ACHN (cell line): Measurements from ENCODE around the gene BLM.
"Not testable (repeated sequence)": the region's sequence is repeated elsewhere in the genome, so short reads cannot be mapped to it uniquely, and the experiment has no call there.

Experiments used
- DNase-seq: peaks from one replicate; pipeline ENCODE4 v3.0.0-alpha.2; 2015
- in situ Hi-C: cut with HindIII; loops from 2 replicates; pipeline ENCODE4 v1.10.0; 2017; ENCODE audit warnings: low sequenced_read_pairs, low pct_ligation_motif_present, low pct_unique_long_range_greater_than_20kb

BLM gene

DNA sequence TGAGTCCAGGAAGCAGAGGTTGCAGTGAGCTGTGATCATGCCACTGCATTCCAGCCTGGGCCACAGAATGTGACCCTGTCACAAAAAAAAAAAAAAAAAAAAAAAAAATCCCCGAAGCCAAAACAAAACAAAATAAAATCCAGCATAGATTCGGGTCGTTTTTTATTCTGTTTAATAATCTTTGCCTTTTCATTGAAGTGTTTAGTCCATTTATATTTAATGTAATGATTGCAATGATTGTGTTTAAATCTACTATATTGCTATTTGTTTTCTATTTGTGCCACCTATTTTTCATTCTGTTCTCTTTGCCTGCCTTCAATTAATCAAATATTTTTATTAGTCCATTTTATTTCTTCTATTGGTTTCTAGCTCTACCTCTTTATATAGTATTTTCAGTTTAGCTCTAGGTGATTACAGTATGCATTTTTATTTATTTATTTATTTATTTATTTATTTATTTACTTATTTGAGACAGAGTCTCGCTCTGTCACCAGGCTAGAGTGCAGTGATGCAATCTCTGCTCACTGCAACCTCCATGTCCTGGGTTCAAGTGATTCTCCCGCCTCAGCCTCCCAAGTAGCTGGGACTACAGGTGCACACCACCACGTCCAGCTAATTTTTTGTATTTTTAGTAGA, 27.7 kb upstream of the BLM start:
- in situ Hi-C loops, DNase-seq: not testable (repeated sequence)

DNA sequence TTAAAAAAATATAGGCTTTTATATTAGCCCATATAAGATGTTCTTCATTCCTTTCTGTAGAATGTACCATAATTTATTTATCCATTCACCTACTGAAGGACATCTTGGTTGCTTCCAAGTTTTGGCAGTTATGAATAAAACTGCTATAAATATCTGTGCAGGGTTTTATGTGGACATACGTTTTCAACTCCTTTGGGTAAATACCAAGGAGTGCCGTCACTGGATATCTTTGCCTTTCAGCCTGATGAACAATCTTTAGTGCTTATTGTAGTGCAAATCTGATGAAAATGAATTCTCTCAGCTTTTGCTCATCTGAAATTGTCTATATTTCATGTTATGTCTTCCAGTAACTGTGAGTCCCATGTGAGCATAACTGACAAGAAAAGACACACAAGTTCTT, 26.6 kb upstream of the BLM start:
- in situ Hi-C loops = no loop called here
- no peak for DNase-seq

DNA sequence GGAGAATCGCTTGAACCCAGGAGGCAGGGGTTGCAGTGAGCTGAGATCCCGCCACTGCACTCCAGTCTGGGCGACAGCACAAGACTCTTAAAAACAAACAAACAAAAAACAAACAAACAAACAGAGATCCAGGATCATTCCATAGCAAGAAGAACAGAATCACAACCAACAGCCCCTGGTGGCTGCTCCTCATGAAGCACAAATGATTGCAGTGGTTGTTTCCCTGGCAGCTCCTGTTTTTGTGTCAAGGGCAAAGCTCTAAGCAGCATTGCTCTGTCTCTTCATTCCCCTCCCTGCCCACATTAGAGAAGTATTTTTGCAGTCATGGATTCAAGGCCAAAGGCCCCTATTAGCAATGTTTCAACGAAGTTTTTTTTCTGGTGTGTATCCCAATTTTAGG, 25.8 kb upstream of the BLM start:
- DNase-seq = no peak
- in situ Hi-C loops = no loop called here

DNA sequence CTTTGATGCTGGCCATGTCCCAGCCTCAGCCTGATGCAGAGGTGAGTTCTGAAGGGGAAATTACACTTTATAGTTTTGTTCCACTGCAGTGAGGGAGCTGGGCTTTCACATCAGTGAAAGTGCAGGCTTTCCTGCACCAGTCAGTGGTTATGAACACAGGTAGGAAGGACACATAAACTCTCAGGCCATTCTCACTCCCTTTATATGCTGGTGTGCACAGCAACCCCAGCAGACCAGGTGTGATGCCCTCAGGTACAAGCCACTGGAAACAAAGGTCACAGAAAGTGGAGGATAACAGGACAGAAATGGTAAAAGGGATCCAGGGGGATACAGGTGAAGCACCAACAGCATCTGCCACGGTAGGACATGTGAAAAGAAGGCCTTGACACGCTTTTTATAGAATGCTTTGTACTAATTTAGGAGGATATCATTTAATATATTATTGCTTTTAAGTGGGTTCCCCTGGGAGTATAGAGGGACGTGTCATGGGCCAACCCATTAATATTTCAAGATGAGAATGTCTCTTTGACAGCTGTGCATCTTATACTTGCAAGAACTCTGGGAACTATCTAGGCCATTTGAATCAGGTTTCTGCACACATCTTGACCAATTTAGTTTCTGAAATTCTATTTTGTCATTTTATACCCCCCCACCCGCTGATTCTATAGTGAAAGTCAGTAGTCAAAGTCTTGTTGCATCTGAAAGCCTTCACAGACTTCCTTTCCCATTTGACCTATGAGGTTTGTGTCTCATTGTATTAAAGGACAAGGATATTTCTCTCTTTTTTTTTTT, 25.0 kb upstream of the BLM start:
- no peak for DNase-seq
- in situ Hi-C loops = no loop called here

DNA sequence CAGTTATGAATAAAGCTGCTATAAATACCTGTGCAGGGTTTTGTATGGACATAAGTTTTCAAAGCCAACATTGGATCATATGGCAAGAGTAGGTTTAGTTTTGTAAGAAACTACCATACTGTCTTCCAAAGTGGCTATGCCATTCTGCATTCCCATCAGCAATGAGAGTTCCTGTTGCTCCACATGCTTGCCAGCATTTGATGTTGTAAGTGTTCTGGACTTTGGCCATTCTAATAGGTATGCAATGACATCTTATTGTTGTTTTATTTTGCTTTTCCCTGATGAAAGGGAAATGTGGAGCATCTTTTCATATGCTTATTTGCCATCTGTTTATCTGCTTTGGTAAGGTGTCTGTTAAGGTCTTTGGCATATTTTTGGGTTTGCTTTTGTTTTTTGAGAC, 22.2 kb upstream of the BLM start:
- no peak for DNase-seq
- in situ Hi-C loops = no loop called here

DNA sequence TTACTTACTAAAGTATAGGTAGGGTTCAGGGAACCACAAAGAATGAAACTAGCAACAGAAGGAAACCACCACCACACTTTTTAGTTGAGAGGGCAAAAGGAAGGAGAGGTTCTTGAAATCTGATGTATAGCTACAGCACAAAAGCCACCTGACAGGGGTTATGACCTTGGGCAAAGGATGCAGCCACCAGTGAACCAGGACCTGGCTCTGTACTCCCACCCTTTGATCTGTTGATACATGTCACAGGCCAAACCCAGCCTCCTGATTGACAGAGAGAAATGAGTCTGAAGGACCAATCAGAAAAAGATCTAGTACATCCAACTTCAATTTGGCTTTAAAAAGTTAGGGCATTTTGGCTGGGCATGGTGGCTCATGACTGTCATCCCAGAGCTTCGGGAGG, 20.0 kb upstream of the BLM start:
- in situ Hi-C loops = no loop called here
- DNase-seq = no peak

DNA sequence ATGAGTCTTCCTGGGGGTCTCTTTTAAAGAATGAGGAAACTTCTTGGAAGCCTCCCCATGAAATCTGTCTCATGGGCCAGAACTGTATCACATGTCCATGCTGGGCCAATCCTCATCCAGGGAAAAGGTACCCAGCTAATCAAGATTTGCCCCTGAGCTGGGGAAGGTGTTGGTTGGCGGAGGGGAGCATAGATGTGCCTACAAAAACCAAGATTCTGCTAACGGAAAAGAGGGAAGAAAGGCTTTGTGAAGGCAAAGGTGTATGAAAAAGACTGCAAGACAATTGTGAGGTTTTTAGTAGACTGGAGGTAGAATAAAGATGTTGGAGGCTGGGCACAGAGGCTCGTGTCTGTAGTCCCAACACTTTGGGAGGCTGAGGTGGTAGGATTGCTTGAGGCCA, 18.5 kb upstream of the BLM start:
- no peak for DNase-seq
- in situ Hi-C loops = no loop called here

DNA sequence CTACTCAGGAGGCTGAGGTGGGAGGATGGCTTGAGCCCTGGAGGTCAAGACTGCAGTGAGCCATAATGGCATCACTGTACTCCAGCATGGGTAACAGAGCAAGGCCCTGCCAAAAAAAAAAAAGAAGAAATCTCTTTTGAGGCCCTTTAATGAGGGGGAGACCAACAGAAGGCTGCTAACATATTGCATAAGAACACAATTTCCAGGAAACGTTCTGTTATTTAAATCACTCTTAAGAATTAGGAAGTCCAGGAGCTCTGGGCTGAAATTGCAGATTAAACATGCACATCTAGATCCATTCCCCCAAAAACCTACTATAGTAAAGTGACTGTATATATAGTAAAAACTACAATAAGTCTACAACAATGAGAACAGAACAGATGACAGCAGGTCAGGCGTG, 16.1 kb upstream of the BLM start:
- no peak for DNase-seq
- in situ Hi-C loops = no loop called here

DNA sequence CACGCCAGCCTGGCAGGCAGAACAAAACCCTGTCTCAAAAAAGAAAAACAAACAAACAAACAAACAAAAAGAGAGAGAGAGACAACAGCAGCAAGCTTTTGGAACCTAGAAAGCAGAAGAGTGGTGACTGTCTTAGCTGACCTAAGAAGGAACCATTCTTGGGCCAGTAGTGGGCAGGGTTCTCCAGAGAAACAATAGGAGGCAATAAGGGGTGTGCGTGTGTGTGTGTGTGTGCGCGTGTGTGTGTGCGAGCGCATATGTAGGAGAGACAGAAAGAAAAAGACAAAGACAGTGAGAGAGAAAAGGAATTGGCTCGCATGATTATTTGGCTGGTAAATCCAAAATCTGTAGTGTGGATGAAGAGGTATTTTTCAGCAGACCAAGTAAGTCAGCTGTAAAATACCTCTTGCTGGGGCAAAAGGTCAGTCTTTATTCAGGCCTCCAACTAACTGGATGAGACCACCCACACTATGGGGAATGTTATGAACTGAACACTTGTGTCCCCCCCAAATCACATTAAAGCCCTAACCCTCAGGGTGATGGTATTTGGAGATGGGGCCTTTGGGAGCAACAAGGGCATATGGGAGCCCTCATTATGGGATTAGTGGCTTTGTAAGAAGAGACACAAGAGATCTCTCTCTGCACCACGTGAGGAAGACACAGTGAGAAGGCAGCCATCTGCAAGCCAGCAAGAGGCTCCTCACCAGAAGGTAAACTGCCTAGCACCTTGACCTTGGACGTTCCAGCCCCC, 15.1 kb upstream of the BLM start:
- in situ Hi-C loops = no loop called here
- DNase-seq = no peak

DNA sequence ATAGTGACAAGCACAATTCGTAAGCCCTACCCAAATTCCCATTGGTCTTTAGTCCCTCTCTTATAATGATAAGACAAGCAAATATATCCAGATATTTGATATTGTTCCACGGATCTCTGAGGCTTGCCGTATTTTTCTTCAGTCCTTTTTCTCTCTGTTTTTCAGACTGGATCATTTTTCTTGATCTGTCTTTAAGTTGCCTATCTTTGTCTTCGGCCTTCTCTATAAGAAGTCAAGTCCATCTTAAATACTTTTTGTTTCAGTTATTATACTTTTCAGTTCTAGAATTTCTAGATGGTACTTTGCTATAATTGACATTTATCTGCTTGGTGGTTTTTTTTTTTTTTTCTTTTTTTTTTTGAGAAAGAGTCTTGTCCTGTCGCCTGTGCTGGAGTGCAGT, 13.7 kb upstream of the BLM start:
- in situ Hi-C loops = no loop called here
- no peak for DNase-seq

DNA sequence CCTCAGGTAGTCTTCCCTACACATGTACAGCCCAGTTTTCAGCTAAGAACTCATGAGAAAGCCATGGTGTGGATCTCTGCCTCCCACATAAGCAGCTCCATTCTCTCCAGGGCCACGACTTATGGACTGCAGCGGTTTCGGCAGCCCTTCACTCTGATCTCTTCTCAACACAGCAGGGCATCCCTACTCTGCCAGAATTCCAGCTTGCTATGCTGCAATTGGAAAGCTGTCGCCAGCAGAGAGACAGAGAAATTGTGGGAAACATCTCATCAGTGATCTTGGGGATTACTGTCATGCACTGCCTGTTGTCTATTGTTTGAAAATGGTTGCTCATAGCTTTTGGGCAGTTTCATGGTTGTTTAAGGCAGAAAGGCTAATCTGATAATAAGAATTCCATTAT, 11.9 kb upstream of the BLM start:
- in situ Hi-C loops = no loop called here
- no peak for DNase-seq

DNA sequence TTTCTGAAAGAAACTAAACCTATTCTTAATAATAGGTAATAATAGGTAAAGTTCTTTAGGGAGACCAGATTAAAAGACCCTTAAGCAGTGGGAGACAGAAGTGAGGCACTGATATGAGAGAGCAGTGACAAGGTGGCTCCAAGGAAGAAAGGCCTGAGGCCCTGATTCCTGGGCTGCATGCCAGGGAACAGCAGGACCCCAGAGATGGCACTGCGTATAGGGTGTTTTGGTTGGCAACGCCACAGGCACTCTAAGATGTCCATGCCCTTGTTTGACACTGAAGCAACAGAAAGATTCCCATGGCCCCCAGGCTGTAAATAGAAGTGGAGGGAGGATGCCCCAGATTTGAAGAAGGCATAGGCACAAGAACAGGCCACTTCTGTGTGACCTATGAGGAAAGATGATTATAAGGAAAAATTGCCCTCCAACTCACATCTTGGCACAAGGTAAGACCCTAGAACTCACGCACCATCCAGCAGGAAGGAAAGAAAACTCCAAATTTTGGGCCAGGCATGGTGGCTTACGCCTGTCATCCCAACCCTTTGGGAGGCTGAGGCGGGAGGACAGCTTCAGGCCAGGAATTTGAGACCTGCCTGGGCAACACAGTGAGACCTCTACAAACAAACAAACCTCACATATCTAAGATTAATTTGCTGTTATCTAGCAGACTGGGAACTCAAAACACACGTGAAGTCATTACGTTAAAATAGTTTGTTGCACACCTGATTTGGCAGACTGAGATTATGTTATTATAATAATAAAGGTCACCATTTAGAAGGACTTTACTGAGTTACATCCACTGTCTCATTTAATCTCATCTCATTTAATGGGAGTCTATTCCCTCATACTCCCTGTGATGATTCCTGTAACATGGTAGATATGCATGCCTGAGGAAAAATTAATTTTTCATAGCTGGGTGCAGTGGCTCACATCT, 10.5 kb upstream of the BLM start:
- DNase-seq = no peak
- in situ Hi-C loops = no loop called here

DNA sequence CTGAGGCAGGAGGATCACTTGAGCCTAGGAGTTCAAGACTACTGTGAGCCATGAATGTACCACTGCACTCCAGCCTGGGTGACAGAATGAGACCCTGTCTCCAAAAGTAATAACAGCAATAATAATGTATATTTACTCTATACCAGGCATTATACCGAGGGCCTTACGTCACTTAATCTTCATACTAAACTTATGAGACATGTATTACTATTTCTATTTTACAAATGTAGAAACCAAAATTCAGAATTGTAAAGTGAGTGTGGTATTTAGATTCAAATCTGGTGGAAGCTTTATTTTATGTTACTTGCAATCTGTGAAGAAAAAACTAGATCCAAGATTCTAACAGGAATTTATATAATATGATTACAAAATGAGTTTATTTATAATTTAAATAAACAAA, 9.7 kb upstream of the BLM start:
- DNase-seq = no peak
- in situ Hi-C loops = no loop called here

DNA sequence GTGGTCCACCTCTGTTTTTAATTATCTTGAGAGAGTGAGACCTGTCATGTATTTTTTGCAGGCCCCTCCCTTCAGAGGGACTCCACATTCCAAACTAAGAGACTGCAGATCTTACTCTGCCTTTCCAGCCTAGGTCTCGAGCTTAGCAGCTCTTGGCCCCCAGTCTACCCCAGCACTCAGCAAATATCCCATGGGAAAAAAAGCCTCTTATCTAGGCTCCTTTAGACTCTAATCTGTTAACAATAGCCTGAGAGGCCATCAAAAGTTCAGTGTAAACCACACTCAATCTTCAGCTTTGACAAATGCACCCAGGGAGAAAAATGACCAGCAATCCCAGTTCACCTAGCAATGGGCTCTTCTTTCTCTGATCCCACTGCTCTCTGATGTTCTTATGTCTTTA, 8.6 kb upstream of the BLM start:
- in situ Hi-C loops = no loop called here
- DNase-seq = no peak

DNA sequence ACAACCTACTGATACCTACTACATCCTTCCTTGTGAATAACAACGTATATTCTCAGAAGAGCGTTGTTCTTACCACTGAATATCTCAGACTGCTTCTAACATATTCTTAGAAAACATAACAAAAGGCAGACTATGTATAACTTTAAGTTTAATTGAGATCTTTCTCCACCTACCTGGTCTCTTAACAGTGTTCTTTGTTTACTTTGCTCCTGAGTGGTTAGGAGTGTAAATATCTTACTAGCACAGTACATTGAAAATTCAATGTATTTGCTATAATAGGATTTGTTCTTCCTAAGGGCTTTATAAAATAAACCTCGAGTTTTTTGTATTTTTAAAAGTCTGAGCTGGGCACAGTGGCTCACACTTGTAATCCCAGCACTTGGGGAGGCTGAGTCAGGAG, 7.9 kb upstream of the BLM start:
- in situ Hi-C loops = no loop called here
- DNase-seq = no peak

DNA sequence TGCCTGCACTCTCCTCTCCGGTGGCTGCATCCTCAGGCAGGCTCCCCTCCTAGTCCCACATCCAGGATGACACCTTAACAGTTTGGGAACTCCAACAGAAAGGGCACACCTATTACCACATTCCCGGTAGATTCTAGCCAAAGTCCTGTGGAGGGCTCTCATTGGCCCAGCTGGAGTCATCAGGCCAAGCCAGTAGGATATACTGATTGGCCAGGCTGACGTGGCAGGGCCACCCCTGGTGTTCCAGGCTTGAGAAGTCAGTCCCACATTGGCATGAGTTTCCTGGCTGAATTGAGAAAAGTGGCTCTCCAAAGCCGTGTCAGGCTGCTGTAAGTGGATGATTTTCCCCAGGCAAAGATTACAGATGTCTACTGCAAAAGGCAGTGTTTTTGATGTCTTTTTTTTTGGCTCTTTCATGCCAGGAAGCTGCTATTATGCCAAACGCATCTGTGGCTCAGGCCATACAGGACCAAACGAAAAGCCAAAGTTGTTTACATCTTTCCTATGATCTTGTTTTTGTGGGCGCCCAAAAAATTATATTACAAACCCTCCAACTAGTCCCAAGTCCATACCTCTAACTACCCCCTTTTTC, 6.6 kb upstream of the BLM start:
- in situ Hi-C loops = no loop called here
- DNase-seq = no peak

DNA sequence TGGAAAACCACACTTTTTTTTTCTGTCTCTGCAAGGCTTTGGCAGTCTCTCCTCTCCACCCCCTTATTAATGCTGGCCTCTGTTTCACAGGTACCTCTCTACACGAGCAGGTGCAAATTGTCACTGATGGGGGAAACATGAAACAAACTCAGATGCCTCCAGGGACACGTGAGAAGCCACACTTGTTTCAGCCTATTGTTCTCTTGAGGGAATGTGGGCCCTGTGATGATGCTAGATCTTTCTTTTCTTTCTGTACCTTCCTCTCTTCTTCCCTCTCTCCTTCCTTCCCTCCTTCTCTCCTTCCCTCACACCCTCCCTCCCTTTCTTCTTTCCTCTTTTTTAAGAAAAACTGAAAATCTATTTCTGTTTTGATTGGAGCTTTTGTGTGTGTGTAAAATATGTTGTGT, 5.7 kb upstream of the BLM start:
- in situ Hi-C loops = no loop called here
- no peak for DNase-seq

DNA sequence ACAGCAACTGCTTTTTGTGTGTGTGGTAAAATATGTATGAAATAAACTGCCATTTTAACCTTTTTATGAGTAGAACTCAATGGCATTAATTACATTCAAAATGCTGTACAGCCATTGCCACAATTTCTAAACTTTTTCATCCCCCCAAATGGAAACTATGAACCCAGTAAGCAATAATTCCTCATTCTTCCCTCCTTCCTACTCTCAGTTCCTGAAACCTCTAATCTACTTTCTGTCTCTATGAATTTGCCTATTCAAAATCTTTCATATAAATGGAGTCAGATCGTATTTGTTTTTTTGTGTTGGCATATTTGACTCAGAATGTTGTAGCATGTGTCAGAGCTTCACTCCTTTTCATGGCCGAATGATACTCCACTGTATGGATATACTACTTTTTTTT, 5.3 kb upstream of the BLM start:
- DNase-seq = no peak
- in situ Hi-C loops = no loop called here
